HG03135 (cell line): ENCODE measurements around the gene MAPK6.
"Not testable (repeated sequence)": the region's sequence is repeated elsewhere in the genome, so short reads cannot be mapped to it uniquely, and the experiment has no call there.

Experiments
- ATAC-seq: cut with Tn5 transposase; IDR thresholded peaks from one replicate; pipeline ENCODE4 v1.9.1; 2021; ENCODE audit warnings: mild to moderate bottlenecking, moderate library complexity; ENCODE audit not compliant: unreplicated experiment

The MAPK6 gene

DNA sequence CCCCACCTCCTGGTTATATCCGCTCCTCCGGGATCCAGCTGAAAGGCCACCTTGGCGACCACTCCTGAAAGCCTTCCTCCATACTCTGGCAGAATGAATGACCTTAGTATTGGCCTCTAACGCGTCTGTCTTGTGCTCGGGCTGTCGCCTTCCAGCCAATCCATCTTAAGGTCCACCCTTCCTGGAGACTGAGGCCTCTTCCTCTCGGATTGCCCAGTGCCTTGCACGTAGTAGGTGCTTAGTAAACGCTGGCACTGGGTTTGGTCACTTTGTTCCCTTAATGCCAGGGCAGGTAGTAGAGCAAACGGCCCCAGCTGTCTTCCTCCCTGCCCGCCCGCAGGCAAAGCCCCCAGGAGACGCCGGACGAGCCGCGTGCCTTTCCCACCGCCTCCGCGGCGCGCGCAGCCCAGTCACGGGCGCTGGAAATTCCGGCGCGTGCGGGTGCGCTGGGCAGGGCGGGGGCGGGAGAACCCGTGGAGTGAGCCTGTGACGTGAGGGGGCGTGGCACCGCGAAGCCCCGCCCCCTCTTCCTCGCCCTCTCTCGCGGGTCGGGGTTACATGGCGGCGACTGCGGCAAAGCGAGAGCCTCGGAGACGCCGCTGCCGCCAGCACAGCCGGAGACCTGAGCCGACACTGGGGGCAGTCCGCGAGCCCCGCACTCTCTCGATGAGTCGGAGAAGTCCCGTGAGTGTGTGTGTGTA is at the start of gene MAPK6:
TSS of gene MAPK6 (plus strand) at position 527 of the 701 bp plus-strand sequence. CDS start 27,242 bp downstream, outside the sequence.
- ATAC-seq, result peak; percentile 77

DNA sequence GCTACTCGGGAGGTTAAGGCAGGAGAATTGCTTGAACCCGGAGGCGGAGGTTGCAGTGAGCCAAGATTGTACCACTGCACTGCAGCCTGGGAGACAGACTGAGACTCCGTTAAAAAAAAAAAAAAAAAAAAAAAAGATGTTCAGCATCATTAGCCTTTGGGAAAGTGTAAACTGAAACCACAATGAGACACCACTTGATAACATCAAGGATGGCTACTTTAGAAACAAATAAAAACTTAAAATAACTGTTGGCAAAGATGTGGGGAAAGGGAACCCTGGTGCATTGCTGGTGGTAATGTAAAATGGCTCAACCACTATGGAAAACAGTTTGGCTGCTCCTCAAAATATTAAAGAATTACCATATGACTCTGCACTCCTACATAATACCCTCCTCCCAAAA is 49.3 kb upstream of the MAPK6 start:
- no peak for ATAC-seq

DNA sequence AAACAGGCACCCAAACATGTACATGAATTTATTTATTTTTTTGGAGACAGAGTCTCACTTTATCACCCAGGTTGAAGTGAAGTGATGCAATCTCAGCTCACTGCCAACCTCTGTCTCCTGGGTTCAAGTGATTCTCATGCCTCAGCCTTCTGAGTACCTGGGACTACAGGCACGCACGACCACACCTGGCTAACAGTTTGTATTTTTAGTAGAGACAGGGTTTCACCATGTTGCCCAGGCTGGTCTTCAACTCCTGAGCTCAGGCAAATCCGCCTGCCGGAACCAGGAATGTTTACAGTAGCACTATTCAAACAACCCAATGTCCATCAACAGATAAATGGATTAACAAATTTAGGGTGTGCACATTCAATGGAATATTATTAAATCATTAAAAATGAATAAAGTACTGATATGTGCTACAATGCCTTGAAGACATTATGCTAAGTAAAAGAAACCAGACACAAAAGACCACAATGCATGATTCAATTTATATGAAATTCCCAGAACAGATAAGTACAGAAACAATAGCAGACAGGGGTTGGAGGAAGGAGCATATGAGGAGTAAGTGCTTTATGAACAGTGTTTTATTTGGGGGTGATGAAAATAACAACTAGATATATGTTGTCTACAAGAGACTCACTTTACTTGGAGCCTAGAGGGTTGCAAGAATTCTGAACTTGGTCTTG is 48.7 kb upstream of the MAPK6 start:
- ATAC-seq, result no peak

DNA sequence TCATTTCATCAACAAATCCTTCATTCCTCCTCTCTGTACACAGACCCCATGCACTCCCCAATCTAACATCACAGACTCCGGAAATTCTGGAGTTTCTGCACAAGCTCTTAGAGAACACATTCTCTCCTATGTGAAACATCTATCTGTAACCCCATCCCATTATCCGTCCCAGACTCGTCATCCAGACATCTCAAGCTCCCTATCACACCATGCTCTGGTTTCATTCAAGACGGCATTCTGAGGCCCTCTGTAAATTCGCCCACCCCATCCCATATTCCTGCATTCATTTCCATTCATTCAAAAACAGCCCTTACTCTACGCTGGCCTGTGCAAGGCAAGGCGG is 48.0 kb upstream of the MAPK6 start:
- ATAC-seq, result peak; percentile 11

DNA sequence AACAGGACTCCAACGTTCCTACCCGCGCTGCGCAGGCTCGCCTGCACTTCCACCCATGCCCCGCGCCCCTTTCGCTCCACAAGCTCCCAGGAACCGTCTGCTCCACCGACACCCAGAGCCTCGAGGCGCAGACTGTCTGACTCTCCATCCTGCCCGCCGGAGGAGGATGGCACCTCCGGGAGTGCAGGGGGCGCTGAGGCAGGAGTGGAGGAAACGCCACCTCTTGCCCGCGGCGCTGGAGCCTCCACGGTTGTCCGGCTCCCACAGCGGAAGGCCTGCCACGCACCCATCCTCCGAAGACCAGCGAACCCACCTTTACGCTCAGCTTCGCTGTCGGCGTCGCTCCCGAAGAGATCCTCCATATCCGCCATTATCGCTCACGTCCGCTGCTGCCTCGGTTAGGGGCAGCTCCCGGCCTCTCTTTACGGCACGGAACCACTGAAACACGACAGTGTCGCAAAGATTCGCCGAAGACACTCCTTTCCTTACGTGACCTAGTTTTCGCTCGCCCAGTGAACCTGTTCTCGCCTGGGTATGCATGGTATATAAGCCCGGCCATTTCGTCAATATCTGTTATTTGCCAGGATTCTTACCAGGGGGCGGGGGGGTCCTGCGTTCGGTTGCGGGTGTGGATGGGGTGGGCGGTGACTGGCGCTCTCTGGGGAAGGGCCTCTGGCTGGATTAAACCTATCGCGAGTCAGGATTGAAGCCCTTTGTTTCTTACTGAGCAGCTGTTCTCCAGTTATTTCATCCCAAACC is 47.5 kb upstream of the MAPK6 start, which contains the start of gene LEO1:
TSS of gene LEO1 (minus strand) at position 404 of the 759 bp plus-strand sequence. CDS start at position 371, 33 bp downstream.
- peak; percentile 85 for ATAC-seq

DNA sequence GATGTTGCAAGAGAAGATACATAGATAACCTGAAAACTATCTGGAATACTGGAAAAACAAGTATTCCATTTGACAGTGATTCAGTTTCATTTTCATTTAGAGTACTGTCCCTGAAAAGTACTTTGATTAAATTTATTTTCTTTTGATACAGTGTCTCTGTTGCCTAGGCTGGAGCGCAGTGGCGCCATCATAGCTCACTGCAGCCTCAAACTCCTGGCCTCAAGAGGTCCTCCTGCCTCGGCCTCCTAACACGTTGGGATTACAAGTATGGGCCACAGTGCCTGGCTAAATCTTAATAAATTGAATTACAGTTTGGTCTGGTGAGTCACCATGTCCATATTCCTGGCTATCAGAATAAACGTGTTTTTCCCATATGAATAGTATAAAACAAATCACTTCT is 45.8 kb upstream of the MAPK6 start:
- no peak for ATAC-seq

DNA sequence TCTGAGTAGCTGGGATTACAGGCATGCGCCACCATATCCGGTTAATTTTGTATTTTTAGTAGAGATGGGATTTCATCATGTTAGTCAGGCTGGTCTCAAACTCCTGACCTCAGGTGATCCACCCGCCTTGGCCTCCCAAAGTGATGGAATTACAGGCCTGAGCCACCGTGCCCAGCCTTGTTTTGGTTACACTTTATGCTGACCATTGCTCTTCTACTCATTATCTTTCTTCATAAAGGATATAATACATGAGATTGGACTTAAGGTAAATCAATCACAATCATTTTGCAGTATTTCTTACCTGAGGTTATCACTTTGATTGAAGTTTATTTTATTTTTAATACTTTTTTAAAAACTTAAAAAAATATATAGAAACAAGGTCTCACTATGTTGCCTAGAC is 45.2 kb upstream of the MAPK6 start:
- no peak for ATAC-seq

DNA sequence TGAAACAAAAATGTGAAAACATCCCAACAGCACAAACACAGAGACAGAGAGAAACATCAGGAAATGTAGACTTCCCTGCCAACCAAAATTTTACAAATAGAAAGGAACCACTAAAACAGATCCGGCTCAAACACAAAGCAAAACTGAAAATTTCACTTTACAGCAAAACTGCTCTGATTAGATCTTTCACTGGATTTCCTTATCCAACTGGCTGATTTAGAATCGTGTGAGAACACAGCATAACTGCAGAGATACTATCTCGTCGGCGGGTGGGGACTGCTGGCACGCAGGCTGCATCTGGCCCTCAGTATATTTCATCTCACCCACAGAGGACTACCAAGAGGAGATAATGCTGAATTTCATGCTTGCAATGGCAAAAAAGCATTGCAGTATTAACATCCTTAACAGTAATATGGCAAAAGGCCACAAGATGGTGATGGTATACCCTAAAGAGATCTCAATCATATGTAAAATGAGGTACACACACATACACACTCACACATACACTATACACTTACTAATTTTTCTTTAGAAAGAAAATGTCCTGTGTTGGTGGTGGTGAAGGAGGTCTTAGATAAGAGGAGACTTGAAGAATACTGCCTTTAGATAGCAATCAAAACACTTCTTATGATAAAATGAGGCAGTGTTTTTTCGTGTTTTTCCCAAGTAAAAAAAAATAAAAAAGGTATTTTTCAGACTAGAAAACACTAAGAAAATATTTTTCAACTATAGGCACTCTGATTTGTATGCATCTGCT is 36.8 kb upstream of the MAPK6 start:
- ATAC-seq, result peak; percentile 94

DNA sequence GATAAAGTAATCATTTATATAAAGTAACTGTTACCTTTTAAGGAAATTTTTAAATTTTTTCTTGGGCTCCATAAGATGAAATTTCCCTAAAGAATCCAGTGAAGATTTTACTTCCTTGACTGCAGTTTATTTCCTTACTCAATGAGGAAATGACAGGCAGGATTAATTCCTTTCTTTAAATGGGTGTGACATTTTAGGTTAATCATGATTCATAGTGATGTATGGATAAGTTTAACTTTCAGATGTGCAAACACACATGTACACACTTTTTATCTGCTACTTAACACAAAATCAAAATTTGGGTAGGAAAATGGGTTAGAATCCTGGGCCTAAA is 36.3 kb upstream of the MAPK6 start:
- ATAC-seq, result no peak

DNA sequence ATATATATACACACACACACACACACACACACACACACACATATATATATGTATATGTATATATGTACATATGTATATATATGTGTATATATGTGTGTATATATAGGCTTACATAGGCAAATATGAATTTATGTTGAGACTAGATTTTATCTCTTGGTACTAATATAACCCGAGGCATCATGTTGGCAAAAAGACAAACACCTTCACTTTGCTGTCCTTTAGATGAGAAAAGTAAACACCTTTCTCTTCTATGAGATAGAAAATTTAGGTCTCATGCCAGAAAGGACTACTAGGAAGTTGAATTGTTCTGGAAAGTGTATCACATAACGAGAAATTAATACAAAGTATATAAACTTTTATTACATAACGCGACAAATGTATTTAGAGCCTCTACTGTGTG is 27.9 kb upstream of the MAPK6 start:
- no peak for ATAC-seq

DNA sequence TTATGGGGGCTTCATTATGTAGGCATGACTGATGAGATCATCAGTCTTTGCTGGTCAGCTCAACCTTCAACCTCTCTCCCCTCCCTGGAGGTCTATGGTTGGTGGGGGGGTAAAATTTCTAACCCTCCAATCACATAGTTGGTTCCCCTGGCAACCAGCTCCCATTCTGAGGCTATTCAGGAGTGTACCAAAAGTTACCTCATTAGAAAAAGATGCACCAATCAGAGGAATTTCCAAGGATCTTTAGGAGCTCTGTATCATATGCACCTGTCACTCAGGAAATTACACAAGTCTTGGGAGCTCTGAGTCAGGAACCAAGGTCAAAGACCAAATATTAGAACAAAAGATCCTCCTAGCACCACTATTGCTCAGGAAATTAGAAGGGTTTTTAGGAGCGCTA is 26.1 kb upstream of the MAPK6 start:
- ATAC-seq, result no peak

DNA sequence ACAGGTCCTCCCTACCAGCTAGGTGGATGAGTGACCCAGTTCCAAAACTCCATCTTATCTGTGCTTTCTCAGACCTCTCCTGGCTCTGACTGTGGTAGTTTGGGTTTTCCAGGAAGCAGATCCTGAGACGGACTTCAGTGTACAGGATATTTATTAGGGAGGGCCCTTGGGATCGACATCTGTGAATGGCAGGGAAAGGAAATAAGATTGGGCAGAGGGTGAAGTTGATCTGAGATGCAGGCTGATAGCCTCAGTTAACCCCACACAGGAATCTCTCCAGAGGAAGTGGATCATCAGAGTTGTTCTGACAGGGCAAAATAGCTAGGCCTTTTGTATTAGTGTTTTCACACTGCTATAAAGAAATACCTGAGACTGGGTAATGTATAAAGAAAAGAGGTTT is 16.7 kb upstream of the MAPK6 start:
- no peak for ATAC-seq

DNA sequence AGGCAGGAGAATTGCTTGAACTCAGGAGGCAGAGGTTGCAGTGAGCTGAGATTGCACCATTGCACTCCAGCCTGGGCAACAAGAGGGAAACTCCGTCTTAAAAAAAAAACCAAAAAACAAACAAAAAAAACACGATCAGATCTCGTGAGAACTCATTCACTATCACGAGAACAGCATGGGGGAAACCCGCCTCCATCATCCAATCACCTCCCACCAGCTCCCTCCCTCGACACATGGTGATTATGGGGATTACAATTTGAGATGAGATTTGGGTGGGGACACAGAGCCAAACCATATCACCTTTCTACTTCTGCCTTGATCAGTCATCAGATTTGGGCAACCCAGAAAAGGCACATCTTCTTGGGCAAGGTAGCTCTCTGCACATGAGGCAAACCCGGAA is 15.9 kb upstream of the MAPK6 start:
- not testable (repeated sequence) for ATAC-seq

DNA sequence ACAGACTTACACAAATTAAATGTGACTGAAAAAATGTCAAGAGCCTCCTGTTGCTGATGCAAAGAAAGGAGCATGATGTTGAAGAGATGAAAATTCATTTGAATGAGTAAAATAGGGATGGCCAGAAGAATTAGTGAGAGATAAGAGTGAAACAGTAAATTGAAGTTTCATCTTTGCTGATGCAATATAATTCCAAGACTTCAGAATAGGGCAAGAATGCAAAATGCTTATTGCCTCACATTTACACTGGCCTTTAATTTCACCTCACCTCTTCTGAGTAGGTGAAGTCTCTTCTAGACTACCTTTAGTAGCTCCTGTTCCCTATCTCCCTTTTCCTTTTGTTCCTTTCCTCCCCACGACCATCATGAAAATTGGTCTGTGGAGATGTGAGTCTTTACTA is 15.3 kb upstream of the MAPK6 start:
- no peak for ATAC-seq

DNA sequence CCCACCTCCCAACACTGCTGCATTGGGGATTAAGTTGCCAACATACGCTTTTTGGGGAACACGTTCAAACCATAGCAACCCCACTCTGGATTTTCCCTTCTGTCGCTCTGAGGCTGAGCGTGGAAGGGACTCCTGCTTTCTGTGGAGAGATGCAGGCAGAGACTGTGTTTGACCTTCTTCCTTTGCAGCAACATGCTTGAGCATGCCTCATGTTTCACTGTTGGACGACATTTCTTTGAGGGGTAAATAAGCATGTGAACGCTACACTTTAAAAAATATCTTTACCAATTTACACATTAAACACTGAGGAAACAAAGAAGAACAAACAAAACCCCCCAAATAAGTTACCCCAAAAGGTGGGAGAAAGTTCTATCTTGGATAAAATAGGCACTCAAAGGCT is 14.2 kb upstream of the MAPK6 start:
- ATAC-seq, result no peak

DNA sequence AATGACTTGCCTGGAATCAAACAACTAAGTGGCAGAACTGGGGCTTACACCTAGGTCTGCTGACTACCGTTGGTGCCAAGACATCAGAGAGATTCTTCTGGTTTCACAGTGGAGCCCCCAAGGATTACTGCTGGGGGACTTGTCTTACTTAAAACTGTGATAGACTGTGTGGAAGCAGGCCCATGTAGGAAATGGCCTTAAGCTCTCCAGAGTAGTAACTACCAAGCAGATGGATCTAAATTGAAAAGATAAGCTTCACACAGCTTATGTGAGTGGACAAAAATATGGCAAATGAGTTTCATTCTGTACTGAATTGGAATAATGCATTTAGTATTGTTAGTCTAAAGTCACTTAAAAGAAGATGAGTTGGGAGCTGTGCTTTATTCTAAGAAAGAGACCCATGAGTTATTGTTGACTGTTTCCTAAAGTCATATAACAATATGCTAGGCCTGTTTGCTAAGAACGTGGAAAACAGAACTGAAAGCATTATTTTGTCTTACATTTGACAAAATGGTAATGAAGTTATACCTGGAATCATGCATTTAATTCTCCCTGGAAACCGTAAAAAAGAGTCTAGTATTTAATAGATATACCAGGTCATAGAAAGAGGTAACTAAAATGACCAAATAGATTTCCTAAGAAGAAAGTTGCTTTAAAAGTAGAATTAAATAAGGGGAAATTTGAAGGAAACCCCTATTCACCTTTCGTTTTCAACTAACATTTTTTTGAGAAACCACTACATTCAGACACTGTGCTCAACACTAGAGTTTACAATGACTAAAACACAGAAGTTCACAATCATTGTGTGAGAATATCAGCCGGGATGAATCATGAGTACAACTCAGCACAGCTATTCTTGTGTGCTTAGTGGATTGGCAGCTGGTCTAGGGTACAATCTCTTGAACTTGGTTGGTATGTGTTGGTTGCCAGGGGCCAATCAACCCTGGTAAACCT is 13.0 kb upstream of the MAPK6 start:
- ATAC-seq, result peak; percentile 62

DNA sequence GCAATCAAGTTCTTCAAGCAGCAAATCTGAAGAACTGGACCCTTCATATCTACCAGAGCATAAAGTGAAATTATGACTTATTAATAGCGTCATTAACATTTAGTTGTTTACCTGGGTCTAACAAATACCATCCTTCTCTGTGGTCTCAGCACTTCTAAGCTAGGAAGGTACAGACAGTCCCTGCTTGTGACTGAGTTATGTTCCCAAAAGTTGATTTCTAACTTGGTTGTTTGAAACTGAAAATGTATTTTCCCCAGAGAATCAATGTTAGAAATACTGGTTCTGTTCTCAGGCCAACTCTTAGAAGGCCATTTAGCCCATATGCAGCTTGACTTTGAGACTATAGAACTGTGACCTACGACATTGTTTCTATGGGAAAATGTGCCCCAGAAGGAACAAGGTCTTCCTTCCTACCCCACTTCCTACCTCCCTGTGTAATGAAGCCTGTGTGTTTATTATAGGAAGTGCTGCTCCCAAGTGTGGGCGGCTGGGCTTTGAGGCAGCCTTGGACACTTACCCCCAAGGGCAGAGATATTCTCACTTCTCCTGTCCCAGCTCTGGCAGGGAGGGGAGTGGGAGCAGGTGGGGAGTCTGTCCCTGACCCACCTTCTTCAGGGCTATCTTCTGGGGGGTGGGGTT is 12.2 kb upstream of the MAPK6 start:
- ATAC-seq, result peak; percentile 39

DNA sequence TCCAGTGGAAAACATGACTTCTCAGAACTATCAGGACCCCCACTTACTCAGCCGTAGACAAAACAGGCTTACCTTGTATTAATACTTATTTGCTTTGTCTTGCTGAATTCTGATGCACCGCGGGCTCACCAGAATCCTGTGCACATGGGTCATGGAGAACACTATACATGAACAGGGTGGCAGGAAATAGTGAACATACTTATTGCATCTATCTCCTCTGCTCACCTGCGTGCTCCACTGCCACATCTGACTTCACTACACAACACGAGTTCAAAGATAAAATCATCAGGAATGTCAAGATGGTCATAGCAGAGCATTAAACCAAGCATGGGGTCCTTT is 10.7 kb upstream of the MAPK6 start:
- ATAC-seq, result no peak

DNA sequence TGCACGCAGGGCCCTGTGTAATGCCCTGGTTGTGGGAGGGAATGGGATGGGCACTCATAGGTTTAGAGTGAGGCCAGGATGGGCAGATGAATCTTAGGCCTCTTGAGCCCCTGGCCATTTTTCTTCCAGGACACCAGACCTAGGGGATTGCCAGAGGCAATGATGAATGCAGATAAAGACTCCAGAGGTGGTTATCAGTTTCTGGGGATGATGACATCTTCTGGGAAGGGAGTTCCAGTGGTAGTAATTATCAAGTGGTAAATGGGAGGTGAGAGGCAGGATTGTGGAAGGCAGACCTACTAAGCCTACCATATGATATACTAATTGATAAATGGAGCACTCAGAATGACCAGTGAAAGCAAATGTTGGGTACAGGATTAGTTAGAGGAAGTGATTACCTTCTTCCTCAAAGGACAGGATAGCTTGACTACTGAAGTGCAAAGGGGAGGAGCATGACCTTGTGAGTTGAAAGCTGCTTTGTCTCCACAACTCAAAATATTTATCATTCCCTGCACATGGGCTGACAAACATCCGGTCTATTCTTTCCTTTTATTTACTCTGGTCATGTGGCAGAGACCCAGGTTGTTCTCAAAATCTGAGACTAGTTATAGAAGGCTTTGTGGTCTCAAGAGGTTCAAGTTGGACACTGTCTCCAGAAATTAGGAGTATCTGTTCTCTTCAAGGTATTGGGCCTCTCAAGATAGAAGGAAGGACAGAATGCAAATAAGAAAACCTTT is 10.2 kb upstream of the MAPK6 start:
- no peak for ATAC-seq
